Ascending aorta (tissue), 2 donors: ENCODE measurements around the gene GREB1L. TPM values are rescaled to one million over a fixed set of nuclear protein-coding genes. Genes with fewer than 3 reads are reported as not detected.

Source experiments
- DNase-seq, 2 donors: peaks; one replicate each; pipeline ENCODE4 v3.0.0-alpha.2; 2019; ENCODE audit warnings: low spot score in 2 of 2
- H3K27ac ChIP-seq, 2 donors: fragments of 200-600 bp; sonication (generic); one replicate each; pipeline ENCODE4 v1.5.1; 2016 to 2017; ENCODE audit warnings: mild to moderate bottlenecking in 1 of 2
- H3K27me3 ChIP-seq: fragments of 200-600 bp; sonication (generic); one replicate; pipeline ENCODE4 v1.5.1; 2017
- H3K36me3 ChIP-seq, 2 donors: fragments of 200-600 bp; sonication (generic); one replicate each; pipeline ENCODE4 v1.5.1; 2016
- H3K4me1 ChIP-seq, 2 donors: fragments of 200-600 bp; sonication (generic); one replicate each; pipeline ENCODE4 v1.5.1; 2016 to 2017; ENCODE audit warnings: mild to moderate bottlenecking in 1 of 2
- H3K4me3 ChIP-seq, 2 donors: fragments of 200-600 bp; sonication (generic); one replicate each; pipeline ENCODE4 v1.5.1; 2016 to 2017; ENCODE audit warnings: mild to moderate bottlenecking in 1 of 2
- H3K9me3 ChIP-seq, 2 donors: fragments of 200-600 bp; sonication (generic); one replicate each; pipeline ENCODE4 v1.5.1; 2016
- CTCF ChIP-seq, 3 experiments: fragments of 200-600 bp in 2 of 3; fragments of 450-650 bp in 1 of 3; sonication (generic) in 2 of 3; IDR thresholded peaks; one replicate each; pipeline ENCODE4 v1.5.1; 2016 to 2019; ENCODE audit warnings: antibody characterized with exemption in 3 of 3, mild to moderate bottlenecking in 1 of 3, moderate library complexity in 1 of 3
- intact Hi-C: fragments of 100-400 bp; cut with DNase I; formaldehyde crosslinking; loops from one replicate; pipeline ENCODE4 v1.15.1; 2023
- total RNA-seq: library from RNA; depleted of rRNA; stranded (reverse); fragments of >200 nt; gene quantifications from one replicate; pipeline ENCODE4 v1.1.0, GENCODE V29; 2016

The GREB1L gene
- total RNA-seq, 1 donor from 2014 or later: 2.2 TPM

- no peak overlapping the region for H3K27ac ChIP-seq
- DNase-seq: no peak
Measured at GRCh38 chr18:21404426-21404825, 162.4 kb downstream of the GREB1L start.

GRCh38 chr18:21406116-21406515 is 164.1 kb downstream of the GREB1L start:
- no peak for DNase-seq
- H3K36me3 ChIP-seq: peaks cover 0 to 10% of the 10 kb centered on the region in 2 donors
- H3K27me3 ChIP-seq: no peaks in the 10 kb centered on the region
- H3K4me1 ChIP-seq: no peaks in the 10 kb centered on the region
- no peaks in the 10 kb centered on the region for H3K9me3 ChIP-seq
- H3K4me3 ChIP-seq: no peak overlapping the region
- intact Hi-C loops: no loop called here
- no peak overlapping the region for H3K27ac ChIP-seq
- TF ChIP-seq CTCF (IDR thresholded peaks at IDR 0.05): no peak

More at GRCh38 chr18:21404426-21404825, 162.4 kb downstream of the GREB1L start:
- Histone ChIP-seq H3K4me3 (no peak overlapping the region), H3K9me3 (no peaks in the 10 kb centered on the region), H3K4me1 (no peaks in the 10 kb centered on the region), H3K27me3 (no peaks in the 10 kb centered on the region), H3K36me3 (peaks cover 0 to 10% of the 10 kb centered on the region in 2 donors)
- intact Hi-C loops: no loop called here
- TF ChIP-seq CTCF (IDR thresholded peaks at IDR 0.05): no peak

GRCh38 chr18:21408681-21409080 is 166.6 kb downstream of the GREB1L start:
- intact Hi-C loops: no loop called here
- Histone ChIP-seq H3K27me3 (no peaks in the 10 kb centered on the region), H3K4me1 (no peaks in the 10 kb centered on the region), H3K9me3 (no peaks in the 10 kb centered on the region), H3K4me3 (no peak overlapping the region), H3K36me3 (peaks cover 0 to 10% of the 10 kb centered on the region in 2 donors), H3K27ac (no peak overlapping the region)
- no peak for DNase-seq
- no peak for TF ChIP-seq CTCF (IDR thresholded peaks at IDR 0.05)

GRCh38 chr18:21433436-21433835 is 191.4 kb downstream of the GREB1L start:
- no peaks in the 10 kb centered on the region for H3K9me3 ChIP-seq
- no peak overlapping the region for H3K27ac ChIP-seq
- no peak for DNase-seq
- no peaks in the 10 kb centered on the region for H3K4me1 ChIP-seq
- intact Hi-C loops: no loop called here
- H3K36me3 ChIP-seq: no peaks in the 10 kb centered on the region
- no peaks in the 10 kb centered on the region for H3K27me3 ChIP-seq
- no peak overlapping the region for H3K4me3 ChIP-seq
- TF ChIP-seq CTCF (IDR thresholded peaks at IDR 0.05): no peak

GRCh38 chr18:21439431-21439846 is 197.4 kb downstream of the GREB1L start:
- H3K9me3 ChIP-seq: no peaks in the 10 kb centered on the region
- no peak for DNase-seq
- no peaks in the 10 kb centered on the region for H3K36me3 ChIP-seq
- H3K27ac ChIP-seq: no peak overlapping the region
- H3K4me3 ChIP-seq: no peak overlapping the region
- no peaks in the 10 kb centered on the region for H3K27me3 ChIP-seq
- TF ChIP-seq CTCF (IDR thresholded peaks at IDR 0.05): no peak
- intact Hi-C loops: no loop called here
- no peaks in the 10 kb centered on the region for H3K4me1 ChIP-seq

GRCh38 chr18:21441670-21442069 is 199.6 kb downstream of the GREB1L start:
- TF ChIP-seq CTCF (IDR thresholded peaks at IDR 0.05): no peak
- Histone ChIP-seq H3K27me3 (no peaks in the 10 kb centered on the region), H3K4me3 (no peak overlapping the region), H3K36me3 (no peaks in the 10 kb centered on the region), H3K27ac (no peak overlapping the region), H3K9me3 (no peaks in the 10 kb centered on the region), H3K4me1 (no peaks in the 10 kb centered on the region)
- intact Hi-C loops: no loop called here
- no peak for DNase-seq
